Measurements from ENCODE around the gene LYZL4.

- TF ChIP-seq EZH2 (IDR thresholded peaks at IDR 0.05; ENCODE audit: low read length, unreplicated experiment) (no peak), EZH2phosphoT487 (IDR thresholded peaks at IDR 0.05; ENCODE audit: borderline replicate concordance, low read length) (no peak), CTCF (conservative IDR thresholded peaks at IDR 0.05; ENCODE audit: low read depth, low read length) (no peak)
Observed at GRCh38 chr3:42419563-42419962, 9.2 kb upstream of the LYZL4 start.
